DND-41 (cell line): ENCODE data around the gene LUZP1.

Experiments
- ATAC-seq: fragments of 200-7000 bp; cut with Tn5 transposase; 3 replicates; pipeline ENCODE4 v1.9.1; 2021; ENCODE audit warnings: low read depth; ENCODE audit not compliant: insufficient read depth
- DNase-seq: peaks from one replicate; pipeline ENCODE4 v3.0.0-alpha.2; 2020
- H2AFZ ChIP-seq: 2 replicates; pipeline ENCODE4 v1.6.0; 2012; ENCODE audit warnings: low read depth, low read length
- H3K27ac ChIP-seq: 2 replicates; pipeline ENCODE4 v1.5.1; 2012; ENCODE audit warnings: low read length, inconsistent platforms
- H3K27me3 ChIP-seq: fragments of 200-600 bp; sonication (generic); 2 replicates; pipeline ENCODE4 v1.6.0; 2012; ENCODE audit warnings: low read length, mild to moderate bottlenecking, inconsistent platforms; ENCODE audit not compliant: insufficient read depth, poor library complexity
- H3K36me3 ChIP-seq: 2 replicates; pipeline ENCODE4 v1.5.1; 2012; ENCODE audit warnings: low read length, inconsistent platforms; ENCODE audit not compliant: insufficient read depth
- H3K4me1 ChIP-seq: 2 replicates; pipeline ENCODE4 v1.5.1; 2012; ENCODE audit warnings: mild to moderate bottlenecking, low read length; ENCODE audit not compliant: insufficient read depth
- H3K4me2 ChIP-seq: 2 replicates; pipeline ENCODE4 v1.6.0; 2012; ENCODE audit warnings: mild to moderate bottlenecking, moderate library complexity, low read length, inconsistent platforms; ENCODE audit not compliant: insufficient read depth
- H3K4me3 ChIP-seq, 2 experiments: fragments of 200-600 bp in 1 of 2; shearing (Covaris generic) in 1 of 2; 2 replicates each; pipeline ENCODE4 v1.5.1; 2012 to 2016; ENCODE audit warnings: inconsistent platforms in 2 of 2, low read length in 2 of 2, mild to moderate bottlenecking in 2 of 2, low read depth in 1 of 2, moderate library complexity in 1 of 2
- H3K79me2 ChIP-seq: 2 replicates; pipeline ENCODE4 v1.6.0; 2012; ENCODE audit warnings: low read length, inconsistent platforms; ENCODE audit not compliant: insufficient read depth
- H3K9ac ChIP-seq: 2 replicates; pipeline ENCODE4 v1.6.0; 2012; ENCODE audit warnings: low read depth, mild to moderate bottlenecking, inconsistent platforms, low read length, moderate library complexity
- H3K9me3 ChIP-seq: 2 replicates; pipeline ENCODE4 v1.5.1; 2012; ENCODE audit warnings: low read length, moderate library complexity, mild to moderate bottlenecking, inconsistent platforms; ENCODE audit not compliant: insufficient read depth, severe bottlenecking
- H4K20me1 ChIP-seq: 2 replicates; pipeline ENCODE4 v1.6.0; 2012; ENCODE audit warnings: low read length; ENCODE audit not compliant: insufficient read depth
- EZH2 ChIP-seq: IDR thresholded peaks from 3 replicates; pipeline ENCODE4 v1.6.1; 2012; ENCODE audit warnings: borderline replicate concordance, low read depth, mild to moderate bottlenecking, moderate library complexity, low read length, inconsistent platforms; ENCODE audit not compliant: severe bottlenecking
- TF ChIP-seq, protein P1 (sequence below): IDR thresholded peaks from 2 replicates; pipeline ENCODE4 v1.5.1; 2012; ENCODE audit warnings: borderline replicate concordance, low read length, moderate library complexity, mild to moderate bottlenecking; ENCODE audit not compliant: poor library complexity, severe bottlenecking; ENCODE audit errors: extremely low read depth

LUZP1 gene

DNA sequence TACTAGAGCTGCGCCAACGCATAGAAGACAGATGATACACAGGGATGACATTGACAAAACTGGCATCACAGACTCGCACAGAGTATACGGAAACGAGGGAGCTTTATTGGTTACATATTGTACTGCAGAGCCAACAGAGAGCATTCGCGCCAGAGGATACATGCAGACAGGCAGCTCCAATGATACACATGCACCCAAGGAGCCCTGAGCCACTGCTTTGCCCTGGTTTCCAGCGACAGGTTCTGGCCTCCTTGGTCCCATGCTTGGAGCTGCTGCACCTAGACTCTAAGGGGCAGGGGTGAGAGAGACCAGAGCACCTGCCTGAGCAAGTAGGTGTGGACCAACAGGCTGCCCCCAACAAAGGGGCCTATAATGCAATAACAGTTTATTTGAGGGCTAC lies 83.8 kb downstream of the LUZP1 start:
- H3K4me3 ChIP-seq = no peak overlapping the region
- no peaks in the 10 kb centered on the region for H3K79me2 ChIP-seq
- no peak overlapping the region for H3K27ac ChIP-seq
- no peaks in the 10 kb centered on the region for H3K4me1 ChIP-seq
- H3K9me3 ChIP-seq = no peaks in the 10 kb centered on the region
- H3K27me3 ChIP-seq = no peaks in the 10 kb centered on the region
- no peak overlapping the region for H2AFZ ChIP-seq
- H3K9ac ChIP-seq = no peak overlapping the region
- peaks cover 7% of the 10 kb centered on the region for H4K20me1 ChIP-seq
- ATAC-seq (no peak), DNase-seq (no peak)
- TF ChIP-seq, protein P1, sequence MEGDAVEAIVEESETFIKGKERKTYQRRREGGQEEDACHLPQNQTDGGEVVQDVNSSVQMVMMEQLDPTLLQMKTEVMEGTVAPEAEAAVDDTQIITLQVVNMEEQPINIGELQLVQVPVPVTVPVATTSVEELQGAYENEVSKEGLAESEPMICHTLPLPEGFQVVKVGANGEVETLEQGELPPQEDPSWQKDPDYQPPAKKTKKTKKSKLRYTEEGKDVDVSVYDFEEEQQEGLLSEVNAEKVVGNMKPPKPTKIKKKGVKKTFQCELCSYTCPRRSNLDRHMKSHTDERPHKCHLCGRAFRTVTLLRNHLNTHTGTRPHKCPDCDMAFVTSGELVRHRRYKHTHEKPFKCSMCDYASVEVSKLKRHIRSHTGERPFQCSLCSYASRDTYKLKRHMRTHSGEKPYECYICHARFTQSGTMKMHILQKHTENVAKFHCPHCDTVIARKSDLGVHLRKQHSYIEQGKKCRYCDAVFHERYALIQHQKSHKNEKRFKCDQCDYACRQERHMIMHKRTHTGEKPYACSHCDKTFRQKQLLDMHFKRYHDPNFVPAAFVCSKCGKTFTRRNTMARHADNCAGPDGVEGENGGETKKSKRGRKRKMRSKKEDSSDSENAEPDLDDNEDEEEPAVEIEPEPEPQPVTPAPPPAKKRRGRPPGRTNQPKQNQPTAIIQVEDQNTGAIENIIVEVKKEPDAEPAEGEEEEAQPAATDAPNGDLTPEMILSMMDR = no peak
- no peak for TF ChIP-seq EZH2
- H3K36me3 ChIP-seq = peaks cover 94% of the 10 kb centered on the region
- no peak overlapping the region for H3K4me2 ChIP-seq

DNA sequence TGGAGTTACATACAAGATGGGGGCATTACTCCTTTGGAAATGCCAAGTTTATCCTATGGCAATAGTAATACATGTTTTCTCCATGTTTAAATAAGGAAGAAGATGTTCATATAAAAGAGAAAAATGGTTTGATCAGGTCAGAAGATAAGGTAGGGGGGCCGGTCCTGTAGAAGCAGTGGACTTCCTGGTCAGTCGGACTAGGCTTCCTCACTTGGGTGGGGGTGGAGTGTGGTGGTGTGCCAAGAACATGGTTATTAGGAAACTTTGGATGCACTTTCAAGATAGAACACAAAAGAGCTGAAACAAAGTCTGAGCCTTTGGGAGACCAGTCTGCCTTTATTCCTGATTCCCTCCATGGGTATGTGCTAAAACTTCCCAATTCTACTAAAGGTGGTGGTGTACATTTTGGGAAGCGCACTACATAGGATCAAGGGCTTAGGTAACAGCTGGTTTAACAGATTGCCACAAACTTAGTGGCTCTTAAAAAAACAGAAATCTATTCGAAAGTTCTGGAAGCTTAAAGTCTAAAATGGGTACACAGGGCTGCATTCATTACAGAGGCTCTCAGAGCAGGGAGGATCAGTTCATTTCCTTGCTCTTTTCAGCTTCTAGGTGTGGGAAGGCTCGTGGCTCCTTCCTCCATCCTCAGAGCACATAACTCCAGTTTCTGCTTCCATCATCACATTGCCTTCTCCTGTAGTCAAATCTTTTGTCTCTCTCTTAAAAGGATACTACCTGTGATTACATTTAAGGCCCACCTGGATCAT lies 84.8 kb downstream of the LUZP1 start:
- no peak for TF ChIP-seq EZH2
- TF ChIP-seq, protein P1 = no peak
- Histone ChIP-seq H3K9ac (no peak overlapping the region), H3K36me3 (peaks cover 99% of the 10 kb centered on the region), H2AFZ (no peak overlapping the region), H3K4me2 (no peak overlapping the region), H3K9me3 (no peaks in the 10 kb centered on the region), H3K27me3 (no peaks in the 10 kb centered on the region), H4K20me1 (peaks cover 6% of the 10 kb centered on the region), H3K27ac (no peak overlapping the region), H3K79me2 (no peaks in the 10 kb centered on the region), H3K4me3 (no peak overlapping the region), H3K4me1 (no peaks in the 10 kb centered on the region)
- no peak for DNase-seq
- no peak for ATAC-seq

DNA sequence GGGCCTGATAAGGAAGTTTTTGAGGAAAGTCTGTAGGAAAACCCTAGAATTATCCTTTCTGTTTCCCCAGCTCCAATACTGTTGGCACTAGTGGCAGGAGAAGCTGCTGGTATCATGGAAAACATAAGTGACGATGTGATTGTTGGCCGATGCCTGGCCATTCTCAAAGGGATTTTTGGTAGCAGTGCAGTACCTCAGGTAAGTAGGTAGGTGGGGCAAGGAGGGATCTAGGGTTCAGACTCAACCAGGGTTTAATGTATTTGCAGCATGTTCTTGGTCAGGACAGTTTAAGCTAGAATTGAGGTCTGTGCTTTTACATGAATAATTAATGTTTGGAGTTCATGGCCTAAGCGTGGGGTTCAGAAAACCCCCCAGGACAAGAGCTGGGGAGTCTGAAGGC lies 87.3 kb downstream of the LUZP1 start:
- Histone ChIP-seq H3K9me3 (no peaks in the 10 kb centered on the region), H3K36me3 (peaks cover 99% of the 10 kb centered on the region), H3K27me3 (no peaks in the 10 kb centered on the region), H3K4me3 (no peak overlapping the region), H3K4me1 (no peaks in the 10 kb centered on the region), H2AFZ (no peak overlapping the region), H3K4me2 (no peak overlapping the region), H3K9ac (no peak overlapping the region), H4K20me1 (peaks cover 3% of the 10 kb centered on the region; the same call in 1 of the 2 replicates), H3K27ac (no peak overlapping the region), H3K79me2 (no peaks in the 10 kb centered on the region)
- no peak for ATAC-seq
- DNase-seq = no peak
- TF ChIP-seq EZH2 = no peak

DNA sequence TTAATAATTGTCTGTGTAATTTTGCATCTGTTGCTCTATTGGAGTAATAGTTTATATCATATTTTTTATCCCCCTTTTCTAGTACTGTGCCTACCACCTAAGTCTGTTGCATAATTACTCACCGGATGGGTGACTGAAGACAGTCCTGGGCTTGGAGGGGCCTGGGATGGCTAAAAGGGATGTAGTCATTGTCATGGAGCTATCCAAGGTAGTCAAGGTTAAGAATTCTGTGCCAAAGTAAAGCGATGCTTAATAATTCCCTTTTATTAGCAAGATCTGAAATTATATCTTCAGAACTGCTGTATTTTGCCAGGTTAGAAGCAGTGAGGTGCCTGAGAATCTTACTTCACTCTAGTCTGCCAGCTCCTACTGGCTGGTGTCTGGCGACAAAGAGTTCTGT lies 87.8 kb downstream of the LUZP1 start:
- Histone ChIP-seq H3K79me2 (no peaks in the 10 kb centered on the region), H3K9ac (no peak overlapping the region), H3K4me3 (no peak overlapping the region), H3K27me3 (no peaks in the 10 kb centered on the region), H3K27ac (no peak overlapping the region), H3K9me3 (no peaks in the 10 kb centered on the region), H3K36me3 (peaks cover 98% of the 10 kb centered on the region), H3K4me2 (no peak overlapping the region), H2AFZ (no peak overlapping the region), H3K4me1 (no peaks in the 10 kb centered on the region), H4K20me1 (peaks cover 3% of the 10 kb centered on the region; the same call in 1 of the 2 replicates)
- ATAC-seq (no peak), DNase-seq (no peak)
- TF ChIP-seq EZH2 = no peak
- TF ChIP-seq, protein P1 = no peak
